Right lung (tissue), 5 donors: Measurements from ENCODE around the gene NDNF. TPM values are rescaled to one million over a fixed set of nuclear protein-coding genes. Genes with fewer than 3 reads are reported as not detected.

Experiments used
- DNase-seq, 2 donors: peaks; one replicate each; pipeline ENCODE4 v3.0.0-alpha.2; 2013
- polyA plus RNA-seq, 5 donors: library from polyadenylated mRNA; unstranded; fragments of 120-200 nt; gene quantifications; one replicate each; pipeline versions ENCODE4 v1.2.1 to v1.2.3, GENCODE V29; 2013; ENCODE audit warnings: inconsistent platforms in 1 of 5, low replicate concordance in 1 of 5; ENCODE audit not compliant: insufficient read length in 5 of 5, insufficient read depth in 1 of 5

NDNF gene
- polyA plus RNA-seq, 5 donors, result 96.1 to 230 (median 195) TPM

DNA sequence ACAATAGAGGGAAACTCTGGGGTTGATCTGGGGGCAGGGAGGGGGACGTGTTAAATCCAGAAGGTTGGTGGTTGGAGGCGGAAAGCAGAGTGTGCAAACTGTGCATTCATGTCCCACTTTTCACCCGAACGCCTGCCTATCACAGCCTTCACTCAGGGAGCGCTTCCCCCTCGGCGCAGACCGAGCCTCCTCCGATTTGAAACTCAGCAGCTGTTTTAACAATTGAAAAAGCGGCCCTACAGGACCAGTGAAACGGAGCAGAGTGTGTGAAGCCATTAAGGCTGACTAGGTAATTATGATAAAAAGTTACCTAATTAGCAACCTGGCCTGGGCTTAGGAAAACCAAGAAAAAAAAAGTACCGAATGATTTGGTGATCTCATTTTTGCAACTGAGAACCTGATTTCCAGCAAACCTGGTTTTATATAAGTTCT, 685 bp upstream of the NDNF start:
- DNase-seq, result no peak

DNA sequence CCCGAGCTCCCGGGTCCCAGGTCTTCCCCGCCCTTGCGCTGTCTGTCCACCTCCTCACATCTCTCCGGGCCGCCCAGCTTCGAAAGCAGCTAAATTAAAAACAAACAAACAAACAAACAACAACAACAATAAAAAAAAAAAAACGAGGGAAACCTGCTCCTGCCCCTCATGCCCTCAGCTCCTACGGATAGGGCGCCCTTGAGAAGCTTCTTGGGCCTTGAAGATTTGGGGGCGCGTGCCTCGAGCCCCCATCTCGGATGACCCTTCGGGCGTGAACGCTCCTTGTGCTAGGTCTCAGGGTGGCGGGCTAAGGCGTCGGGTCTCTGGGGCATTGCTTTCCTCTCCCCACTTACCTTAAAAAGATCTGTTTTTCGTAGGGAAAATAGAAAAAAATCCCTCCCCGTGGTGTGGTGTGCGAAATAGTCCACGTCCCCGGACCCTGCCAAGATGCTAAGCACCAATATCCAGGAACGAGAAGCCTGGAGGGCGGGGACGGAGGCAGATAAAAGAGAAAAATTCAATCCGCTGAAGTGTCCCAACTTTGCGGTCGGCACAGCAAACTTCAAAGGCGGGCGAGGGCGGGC, 603 bp downstream of the NDNF start:
- DNase-seq, result no peak

GRCh38 chr4:121070696-121071639, 1.4 kb downstream of the NDNF start:
- peak in 1 of 2 donors; percentile 64 for DNase-seq

GRCh38 chr4:121070274-121070673, 2.1 kb downstream of the NDNF start:
- no peak for DNase-seq

GRCh38 chr4:121069430-121069829, 2.9 kb downstream of the NDNF start:
- DNase-seq, result no peak

- no peak for DNase-seq
Observed at GRCh38 chr4:121064482-121064881, 7.9 kb downstream of the NDNF start.

DNA sequence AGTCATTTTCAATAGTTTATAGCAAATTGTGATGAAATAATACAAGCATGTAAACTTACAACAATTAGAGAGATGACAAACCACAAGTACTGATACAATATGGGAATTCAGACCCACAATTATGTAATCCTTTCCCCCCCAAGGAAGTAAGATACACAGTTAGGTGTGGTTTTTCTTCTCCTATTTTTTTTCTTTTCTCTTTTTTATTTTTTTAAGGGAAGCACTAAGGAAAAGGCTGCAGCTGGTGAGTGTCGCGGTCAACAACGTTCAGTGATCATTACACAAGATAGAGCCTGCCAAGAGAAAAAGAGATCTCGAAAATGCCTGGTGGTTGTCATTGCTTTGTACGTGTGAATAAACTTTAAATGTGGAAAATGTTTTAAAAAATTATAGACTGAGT, 9.8 kb downstream of the NDNF start:
- DNase-seq, result peak in 1 of 2 donors; percentile 71

GRCh38 chr4:121061861-121062260, 10.5 kb downstream of the NDNF start:
- DNase-seq, result no peak

- DNase-seq, result no peak
Observed at GRCh38 chr4:121061215-121061614, 11.1 kb downstream of the NDNF start.

DNA sequence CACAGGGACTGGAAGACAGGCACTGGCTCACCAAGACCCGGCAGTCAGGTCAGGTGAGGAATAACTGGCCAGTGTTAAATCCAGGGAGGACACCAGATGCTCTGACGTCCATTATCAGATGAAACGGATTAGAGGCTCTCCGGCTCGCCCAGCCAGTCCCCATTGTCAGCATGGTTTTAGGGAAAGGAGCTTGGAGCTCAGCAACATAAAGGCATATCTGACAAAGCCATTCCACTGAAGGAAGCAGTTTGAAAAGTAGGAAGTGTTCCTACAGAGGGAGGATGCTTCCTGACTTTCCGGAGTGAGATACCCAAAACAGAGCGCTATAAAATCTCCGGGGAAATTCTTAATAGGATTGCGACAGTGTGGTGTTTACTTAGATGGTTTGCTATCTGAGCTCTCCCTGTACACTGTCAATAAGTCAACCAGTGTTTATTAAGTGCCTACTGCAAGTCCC, 14.8 kb downstream of the NDNF start:
- DNase-seq, result no peak

DNA sequence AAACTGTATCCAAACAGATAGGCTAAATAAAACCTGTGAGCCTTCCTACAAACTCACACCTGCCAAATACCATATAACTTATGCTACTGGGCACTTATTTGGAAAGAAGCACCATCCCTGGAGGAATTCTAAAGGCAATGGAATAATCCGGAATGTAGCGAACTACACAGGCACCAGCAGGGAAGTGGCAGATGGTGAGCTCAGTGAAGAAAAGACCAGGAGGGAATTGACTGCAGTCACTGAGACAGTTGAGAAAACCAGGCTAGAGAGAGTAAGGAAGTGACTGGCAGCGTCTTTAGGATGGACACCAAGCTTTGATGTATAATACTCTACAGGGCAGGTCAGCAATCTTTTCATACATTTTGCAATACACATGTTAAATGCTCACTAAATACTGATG, 16.3 kb downstream of the NDNF start:
- no peak for DNase-seq

DNA sequence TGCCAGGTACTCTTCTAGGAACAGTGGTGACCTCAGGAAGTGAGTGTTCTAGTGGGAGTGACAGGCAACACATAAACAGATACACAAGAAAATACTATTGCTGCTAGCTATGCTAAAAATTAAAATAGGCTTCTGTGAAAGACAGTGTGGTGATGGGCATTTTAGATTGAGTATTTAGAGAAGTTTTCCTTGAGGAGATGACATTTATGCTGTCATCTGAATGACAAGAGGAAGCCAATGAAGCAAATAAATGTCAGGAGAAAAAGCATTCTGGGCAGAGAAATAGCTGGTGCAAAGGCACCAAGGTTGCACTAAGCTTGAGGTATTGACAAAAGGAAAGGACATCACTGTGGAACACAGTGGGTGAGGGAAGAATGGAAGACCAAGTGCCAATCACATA, 18.0 kb downstream of the NDNF start:
- DNase-seq, result no peak

GRCh38 chr4:121053601-121054143, 18.7 kb downstream of the NDNF start:
- DNase-seq, result no peak

GRCh38 chr4:121050300-121050699, 22.0 kb downstream of the NDNF start:
- DNase-seq, result no peak

GRCh38 chr4:121049072-121049599, 23.2 kb downstream of the NDNF start:
- DNase-seq, result no peak

GRCh38 chr4:121048165-121048564, 24.2 kb downstream of the NDNF start:
- DNase-seq, result no peak

DNA sequence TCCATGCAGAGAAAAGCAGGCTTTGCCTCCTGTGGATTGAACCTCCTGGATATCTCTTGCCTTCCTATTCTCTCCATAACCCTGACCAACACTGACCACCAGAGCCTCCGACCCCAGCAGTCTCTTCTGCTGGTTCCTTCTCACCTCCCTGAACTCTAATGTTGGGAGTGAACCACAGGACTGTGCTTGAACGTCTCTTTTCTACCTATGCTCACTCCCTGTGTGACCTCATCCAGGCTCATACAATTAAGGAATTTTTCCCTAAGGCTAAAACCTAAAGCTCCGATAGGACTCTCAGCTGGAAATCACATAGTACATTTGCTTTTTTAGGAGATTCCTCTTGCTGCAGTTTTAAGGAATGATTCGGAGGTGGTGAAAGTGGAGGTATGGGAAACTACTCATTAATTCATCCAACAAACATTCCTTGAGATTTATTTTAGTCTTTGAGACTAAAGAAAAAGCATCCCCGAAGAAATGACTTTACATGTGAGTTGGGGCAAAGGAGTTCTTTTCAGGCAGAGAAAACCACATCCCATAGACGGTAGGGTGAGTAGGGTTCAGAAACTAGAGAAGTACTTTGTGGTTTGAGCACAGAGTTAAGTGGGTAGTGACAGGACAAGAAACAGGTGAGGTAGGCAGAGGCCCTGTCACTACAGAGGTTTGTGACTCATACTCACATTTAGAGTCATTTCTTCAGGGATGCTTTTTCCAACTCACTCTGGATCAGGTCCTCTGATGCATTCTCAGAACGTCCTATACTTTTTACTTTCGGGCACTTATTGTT, 30.8 kb downstream of the NDNF start:
- DNase-seq, result no peak

GRCh38 chr4:121034017-121034416, 38.3 kb downstream of the NDNF start:
- peak; percentile 80 to 84 for DNase-seq

- no peak for DNase-seq
Observed at GRCh38 chr4:121030711-121031110, 41.6 kb downstream of the NDNF start.

DNA sequence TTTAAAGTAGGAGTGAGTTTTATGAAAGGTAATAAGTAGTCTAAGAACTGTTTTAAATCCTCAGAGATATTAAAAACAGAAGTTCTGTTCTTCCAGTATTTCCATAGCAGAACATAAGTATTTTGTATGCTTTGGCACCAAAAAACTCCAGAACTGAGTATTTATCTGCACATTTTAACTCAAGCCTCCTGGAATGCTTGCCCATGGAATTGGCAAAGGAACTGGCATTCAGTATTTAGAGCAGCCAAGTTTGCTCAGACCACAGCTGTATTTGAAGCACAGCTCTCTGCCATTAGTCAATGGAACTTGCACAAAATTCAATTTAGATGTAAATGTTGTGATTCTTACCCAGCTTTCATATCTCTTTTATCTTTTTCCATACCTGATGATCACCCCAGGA, 42.2 kb downstream of the NDNF start:
- DNase-seq, result no peak

DNA sequence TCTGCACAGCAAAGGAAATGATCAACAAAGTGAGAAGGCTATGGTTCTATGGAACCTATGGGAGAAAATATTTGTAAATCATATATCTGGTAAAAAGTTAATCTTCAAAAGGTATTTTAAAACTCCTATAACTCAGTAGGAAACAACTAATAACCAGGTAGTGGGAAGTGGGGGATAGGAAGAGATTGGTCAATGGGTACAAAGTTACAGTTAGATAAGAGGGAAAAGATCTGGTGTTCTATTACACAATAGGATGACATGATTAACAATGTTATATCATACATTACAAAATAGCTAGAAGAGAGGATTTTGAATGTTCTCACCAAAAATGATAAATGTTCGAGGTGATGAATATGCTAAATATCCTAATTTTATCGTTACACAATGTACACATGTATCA, 46.3 kb downstream of the NDNF start:
- no peak for DNase-seq

- no peak for DNase-seq
Observed at GRCh38 chr4:121025540-121025939, 46.8 kb downstream of the NDNF start.
